ENCODE results near the gene SIRT4.

GRCh38 chr12:120356567-120357030 is 54.5 kb downstream of the SIRT4 start:
- TF ChIP-seq CTCF (IDR thresholded peaks at IDR 0.05 in 4 of 5, conservative IDR thresholded peaks at IDR 0.05 in 1 of 5) (peak; percentile 52 to 86 (median 83)), POLR2A (IDR thresholded peaks at IDR 0.05) (no peak)

Measured in gastrocnemius medialis (tissue), 4 donors.